ENCODE measurements around the gene ZBTB12. TPM values are rescaled to one million over a fixed set of nuclear protein-coding genes. Genes with fewer than 3 reads are reported as not detected.

The ZBTB12 gene
- total and polyA plus RNA-seq, 2 of the 8 experiments (the other 6 are each of a cell fraction or from before 2014, with no cell fraction given) = 20.7 to 40.8 TPM

DNA sequence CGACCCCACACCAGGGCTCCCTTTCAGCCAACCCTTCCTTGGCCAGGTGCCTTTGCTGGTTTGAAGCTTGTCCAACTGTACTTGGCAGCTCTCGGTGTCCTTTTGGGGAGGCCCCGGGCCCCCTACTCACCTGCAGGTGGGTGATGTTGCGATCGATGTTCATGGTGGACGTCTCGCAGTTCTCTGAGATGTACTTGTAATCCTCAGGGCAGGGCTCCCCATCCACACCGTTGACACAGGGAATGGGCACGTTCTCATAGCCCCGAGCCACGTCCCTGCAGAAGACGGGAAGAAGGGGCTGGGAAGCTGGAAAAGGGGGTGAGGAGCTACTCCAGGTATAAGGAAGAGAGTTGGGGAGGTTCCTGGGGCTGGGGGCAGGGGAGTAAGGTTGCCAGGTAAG lies 18.2 kb downstream of the ZBTB12 start:
- Histone ChIP-seq H2BK5ac (ENCODE audit: low read depth, low read length) (no peak overlapping the region), H3K9me3 (ENCODE audit: insufficient read depth in 2 of 2, low read depth in 1 of 2, low read length in 1 of 2) (no peaks in the 10 kb centered on the region), H2AFZ (ENCODE audit: low read length) (no peak overlapping the region), H3K4me3 (ENCODE audit: extremely low read depth in 1 of 4, insufficient read depth in 2 of 4, low read depth in 3 of 4, low read length in 4 of 4) (no peak overlapping the region), H3K27ac (ENCODE audit: low read depth, low read length) (no peak overlapping the region), H4K8ac (ENCODE audit: extremely low read depth, insufficient read depth, low read length) (peak overlapping the region; percentile 4; the same call in 1 of the 2 replicates), H4K20me1 (replicated peaks in 1 of 2; ENCODE audit: control insufficient read depth in 1 of 2, insufficient read depth in 2 of 2, low read length in 2 of 2) (peaks cover 5 to 26% of the 10 kb centered on the region in 2 experiments), H2BK120ac (replicated peaks; ENCODE audit: low read depth, low read length) (no peak overlapping the region), H3K56ac (replicated peaks; ENCODE audit: insufficient read length, low read depth, low read length) (peak overlapping the region; percentile 12), H2BK20ac (ENCODE audit: low read length) (no peak overlapping the region), H3K23ac (ENCODE audit: insufficient read length) (no peak overlapping the region), H3K4ac (replicated peaks; ENCODE audit: insufficient read length, low read depth, low read length) (no peak overlapping the region), H3K18ac (ENCODE audit: extremely low read depth, low read length) (no peak overlapping the region), H3K23me2 (ENCODE audit: low read depth, low read length) (no peaks in the 10 kb centered on the region), H2BK12ac (ENCODE audit: low read depth, low read length) (no peak overlapping the region), H2BK15ac (ENCODE audit: low read length) (no peak overlapping the region), H3K4me2 (ENCODE audit: insufficient read depth in 1 of 2, low read depth in 2 of 2, low read length in 2 of 2) (no peak overlapping the region), H2AK5ac (ENCODE audit: low read depth, low read length) (no peak overlapping the region), H3K9ac (replicated peaks in 1 of 4; ENCODE audit: extremely low read depth in 1 of 4, low read depth in 3 of 4, low read length in 3 of 4) (no peak overlapping the region), H3K4me1 (replicated peaks in 1 of 4; ENCODE audit: control insufficient read depth in 3 of 4, insufficient read depth in 4 of 4, low read length in 3 of 4) (peaks cover 0 to 5% (median 0%) of the 10 kb centered on the region in 4 experiments; a peak in 1 of 7 replicates), H3K14ac (ENCODE audit: insufficient read length) (no peak overlapping the region), H3K79me1 (ENCODE audit: low read depth, low read length) (no peaks in the 10 kb centered on the region; the same call in 1 of the 2 replicates), H3K36me3 (ENCODE audit: control insufficient read depth in 2 of 4, insufficient read depth in 4 of 4, low read length in 3 of 4) (peaks cover 45 to 81% (median 71%) of the 10 kb centered on the region in 4 experiments), H3K79me2 (ENCODE audit: control insufficient read depth in 1 of 2, insufficient read depth in 2 of 2, low read length in 2 of 2) (no peaks in the 10 kb centered on the region; a peak in 1 of 4 replicates), H4K91ac (replicated peaks; ENCODE audit: insufficient read length, low read length) (no peak overlapping the region), H4K5ac (ENCODE audit: insufficient read length, low read depth, low read length) (no peak overlapping the region), H3K27me3 (replicated peaks in 1 of 4; ENCODE audit: control insufficient read depth in 3 of 4, extremely low read depth in 1 of 4, insufficient read depth in 3 of 4, low read length in 3 of 4) (no peaks in the 10 kb centered on the region)
- WGBS, 2 experiments (ENCODE audit: extremely low coverage in 1 of 2, insufficient coverage in 1 of 2, insufficient read length in 1 of 2, insufficient replicate concordance in 2 of 2, low coverage in 1 of 2, low lambda C conversion rate in 2 of 2, missing lambda C conversion rate in 1 of 2) = 87% methylated on average over 12 of the region's 12 CpGs; no CpG with 5 or more reads in 1 of the 2 experiments
- FAIRE-seq = no peak
- no peak for DNase-seq (ENCODE audit: low read depth in 1 of 2, low spot score in 2 of 2)
- ChIA-PET CTCF (ENCODE audit: partially characterized antibody) (interaction anchor here (0.6 to 2.4 kb wide), 9 partner anchors 13 to 99 kb away, joined by 3 to 7 read pairs (median 4); partner anchors contain the start of gene EHMT2), POLR2A (ENCODE audit: partially characterized antibody) (interaction anchor here (0.6 to 3.2 kb wide), 11 partner anchors 8 to 77 kb away, joined by 3 to 10 read pairs (median 3); partner anchors contain the start of gene EHMT2)
- no peak for TF ChIP-seq FOSL1 (IDR thresholded peaks at IDR 0.05; ENCODE audit: insufficient read depth, low read depth, low read length)
- TF ChIP-seq, protein P1, sequence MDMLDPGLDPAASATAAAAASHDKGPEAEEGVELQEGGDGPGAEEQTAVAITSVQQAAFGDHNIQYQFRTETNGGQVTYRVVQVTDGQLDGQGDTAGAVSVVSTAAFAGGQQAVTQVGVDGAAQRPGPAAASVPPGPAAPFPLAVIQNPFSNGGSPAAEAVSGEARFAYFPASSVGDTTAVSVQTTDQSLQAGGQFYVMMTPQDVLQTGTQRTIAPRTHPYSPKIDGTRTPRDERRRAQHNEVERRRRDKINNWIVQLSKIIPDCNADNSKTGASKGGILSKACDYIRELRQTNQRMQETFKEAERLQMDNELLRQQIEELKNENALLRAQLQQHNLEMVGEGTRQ (IDR thresholded peaks at IDR 0.05; ENCODE audit: low read length) = no peak
- TF ChIP-seq TCF12 (IDR thresholded peaks at IDR 0.05; ENCODE audit: low read depth, low read length) = no peak
- no peak for TF ChIP-seq KDM5A (IDR thresholded peaks at IDR 0.05; ENCODE audit: low read length)
- TF ChIP-seq EGR1 (IDR thresholded peaks at IDR 0.05; ENCODE audit: borderline replicate concordance, low read depth, low read length) = no peak
- no peak for TF ChIP-seq RBBP5 (IDR thresholded peaks at IDR 0.05; ENCODE audit: borderline replicate concordance, low read depth, low read length)
